T-cell (primary cell): ENCODE results near the gene SIT1. TPM values are rescaled to one million over a fixed set of nuclear protein-coding genes. Genes with fewer than 3 reads are reported as not detected.

ENCODE experiments used
- ATAC-seq, 4 experiments: fragments of 200-7000 bp in 3 of 4; fragments of 150-1000 bp in 1 of 4; cut with Tn5 transposase; replicated peaks in 1 of 4; 1 replicate in 3 of 4; 2 replicates in 1 of 4; pipeline ENCODE4 v1.10.0; 2021; ENCODE audit warnings: moderate library complexity in 3 of 4, mild to moderate bottlenecking in 2 of 4, moderate number of reproducible peaks in 1 of 4
- CTCF ChIA-PET, 2 donors: fragments of 300-600 bp; sonication (Branson Sonifier 250); formaldehyde crosslinking; loops; one replicate each; lab custom pipeline; 2022; ENCODE audit warnings: antibody characterized with exemption in 2 of 2; lab: Charles Lee
- POLR2A ChIA-PET, 2 donors: fragments of 300-600 bp; sonication (Branson Sonifier 250); formaldehyde crosslinking; loops; one replicate each; lab custom pipeline; 2022; ENCODE audit warnings: antibody characterized with exemption in 2 of 2; lab: Charles Lee
- DNase-seq, 35 experiments: peaks; one replicate each; pipeline versions ENCODE4 v3.0.0 to v3.0.0-alpha.2; 2013 to 2023
- H3K27ac ChIP-seq: one replicate; pipeline ENCODE4 v1.5.1; 2013; ENCODE audit warnings: low read length
- H3K27me3 ChIP-seq, 2 experiments: replicated peaks in 1 of 2; 1 replicate in 1 of 2; 2 replicates in 1 of 2; pipeline versions ENCODE4 v1.6.1 to v1.7.0; 2013; ENCODE audit warnings: low read length in 1 of 2, mixed read lengths in 1 of 2; ENCODE audit not compliant: control insufficient read depth in 2 of 2, insufficient read depth in 2 of 2; ENCODE audit errors: extremely low read depth in 1 of 2
- H3K36me3 ChIP-seq, 2 donors: 1 replicate in 1 of 2; 2 replicates in 1 of 2; pipeline versions ENCODE4 v1.6.1 to v1.7.0; 2013; ENCODE audit warnings: low read length in 1 of 2; ENCODE audit not compliant: control insufficient read depth in 2 of 2, insufficient read depth in 1 of 2; ENCODE audit errors: extremely low read depth in 1 of 2
- H3K4me1 ChIP-seq, 2 experiments: 1 replicate in 1 of 2; 2 replicates in 1 of 2; pipeline versions ENCODE4 v1.6.1 to v1.7.0; 2013; ENCODE audit warnings: low read length in 2 of 2, mixed read lengths in 1 of 2; ENCODE audit not compliant: insufficient read depth in 2 of 2, control insufficient read depth in 1 of 2; ENCODE audit errors: extremely low read depth in 1 of 2
- H3K4me3 ChIP-seq, 2 donors: 1 replicate in 1 of 2; 2 replicates in 1 of 2; pipeline versions ENCODE4 v1.5.1 to v1.7.0; 2013; ENCODE audit warnings: mild to moderate bottlenecking in 2 of 2, low read length in 1 of 2, moderate library complexity in 1 of 2; ENCODE audit not compliant: control insufficient read depth in 1 of 2; ENCODE audit errors: extremely low read depth in 1 of 2
- H3K9me3 ChIP-seq: 2 replicates; pipeline ENCODE4 v1.7.0; 2013
- H3K27ac Mint-ChIP-seq, 2 donors: one replicate each; pipeline ENCODE4 v1.8.0; 2020 to 2021; ENCODE audit warnings: mild to moderate bottlenecking in 2 of 2, mixed read lengths in 2 of 2
- H3K27me3 Mint-ChIP-seq, 2 donors: one replicate each; pipeline ENCODE4 v1.8.0; 2021 to 2022; ENCODE audit warnings: mixed read lengths in 2 of 2
- H3K36me3 Mint-ChIP-seq: one replicate; pipeline ENCODE4 v1.8.0; 2021; ENCODE audit warnings: mixed read lengths
- H3K4me1 Mint-ChIP-seq, 3 donors: one replicate each; pipeline ENCODE4 v1.8.0; 2020 to 2022; ENCODE audit warnings: mixed read lengths in 3 of 3, mild to moderate bottlenecking in 1 of 3
- H3K4me3 Mint-ChIP-seq, 3 donors: one replicate each; pipeline ENCODE4 v1.8.0; 2020 to 2022; ENCODE audit warnings: mild to moderate bottlenecking in 3 of 3, mixed read lengths in 3 of 3, moderate library complexity in 3 of 3
- H3K9me3 Mint-ChIP-seq, 3 donors: one replicate each; pipeline ENCODE4 v1.8.0; 2020 to 2022; ENCODE audit warnings: mixed read lengths in 3 of 3
- WGBS: methylation state at CpG from one replicate; pipeline ENCODE4 v1.1.5; 2013; ENCODE audit warnings: missing lambda C conversion rate; ENCODE audit not compliant: insufficient coverage; 5-methylcytosine and 5-hydroxymethylcytosine counted together
- total RNA-seq, 35 experiments: library from RNA in 6 of 35; stranded (reverse) in 6 of 35; fragments of 120-200 nt in 1 of 35; gene quantifications; one replicate each; pipeline versions ENCODE4 v1.2.1 to v1.2.4 and lab custom pipeline; 2013 to 2026

The SIT1 gene
- total RNA-seq, 5 donors from 2014 or later (not counting 1 experiment from before 2014, with no cell fraction given) = 34.9 to 57.1 (median 51.9) TPM

GRCh38 chr9:35680331-35681105 lies 29.8 kb upstream of the SIT1 start:
- Mint-ChIP-seq H3K27ac (no peak overlapping the region), H3K27me3 (peaks cover 3 to 4% of the 10 kb centered on the region in 2 donors), H3K9me3 (no peaks in the 10 kb centered on the region), H3K36me3 (peaks cover 3% of the 10 kb centered on the region), H3K4me1 (peaks cover 6 to 9% (median 8%) of the 10 kb centered on the region in 3 donors), H3K4me3 (no peak overlapping the region)
- ChIA-PET POLR2A (no interaction called here), CTCF (interaction anchor here in 1 of 2 donors (0.5 to 1.1 kb wide), 2 partner anchors 33 to 421 kb away, joined by 5 to 6 read pairs; no protein-coding TSS in a partner anchor)
- Histone ChIP-seq H3K4me1 (peaks cover 2 to 10% of the 10 kb centered on the region in 2 experiments), H3K27ac (no peak overlapping the region), H3K27me3 (peaks cover 0 to 16% of the 10 kb centered on the region in 2 experiments), H3K36me3 (no peaks in the 10 kb centered on the region), H3K4me3 (no peak overlapping the region), H3K9me3 (no peaks in the 10 kb centered on the region)
- WGBS = 77% methylated on average over 9 of the region's 15 CpGs
- no peak for DNase-seq
- no peak for ATAC-seq

DNA sequence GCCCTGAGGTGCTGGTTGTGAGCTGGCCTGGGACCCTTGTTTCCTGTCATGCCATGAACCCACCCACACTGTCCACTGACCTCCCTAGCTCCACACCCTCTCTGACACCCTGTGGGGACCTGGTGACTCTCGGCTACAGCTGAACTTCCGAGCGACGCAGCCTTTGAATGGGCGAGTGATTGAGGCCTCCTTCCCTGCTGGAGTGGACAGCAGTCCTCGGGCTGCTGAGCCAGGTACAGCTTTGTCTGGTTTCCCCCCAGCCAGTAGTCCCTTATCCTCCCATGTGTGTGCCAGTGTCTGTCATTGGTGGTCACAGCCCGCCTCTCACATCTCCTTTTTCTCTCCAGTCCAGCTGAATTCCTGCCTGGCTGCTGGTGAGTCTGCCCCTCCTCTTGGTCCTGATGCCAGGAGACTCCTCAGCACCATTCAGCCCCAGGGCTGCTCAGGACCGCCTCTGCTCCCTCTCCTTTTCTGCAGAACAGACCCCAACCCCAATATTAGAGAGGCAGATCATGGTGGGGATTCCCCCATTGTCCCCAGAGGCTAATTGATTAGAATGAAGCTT lies 29.1 kb upstream of the SIT1 start:
- ATAC-seq (no peak), DNase-seq (no peak)
- WGBS = 95% methylated on average over 6 of the region's 8 CpGs
- H3K27me3 ChIP-seq = peaks cover 0 to 23% of the 10 kb centered on the region in 2 experiments
- H3K4me1 Mint-ChIP-seq = peaks cover 6 to 12% (median 12%) of the 10 kb centered on the region in 3 donors
- H3K9me3 Mint-ChIP-seq = no peaks in the 10 kb centered on the region
- no peaks in the 10 kb centered on the region for H3K36me3 ChIP-seq
- no peak overlapping the region for H3K27ac Mint-ChIP-seq
- no peak overlapping the region for H3K27ac ChIP-seq
- peaks cover 3% of the 10 kb centered on the region for H3K36me3 Mint-ChIP-seq
- H3K4me3 Mint-ChIP-seq = no peak overlapping the region
- H3K4me1 ChIP-seq = peaks cover 2 to 16% of the 10 kb centered on the region in 2 experiments
- ChIA-PET CTCF (interaction anchor here in 1 of 2 donors (1.1 kb wide), 1 partner anchor 32 kb away, joined by 6 read pairs; no protein-coding TSS in a partner anchor), POLR2A (interaction anchor here in 1 of 2 donors (0.5 kb wide), 1 partner anchor 1519 kb away, joined by 4 read pairs; no protein-coding TSS in a partner anchor)
- H3K4me3 ChIP-seq = no peak overlapping the region
- no peaks in the 10 kb centered on the region for H3K9me3 ChIP-seq
- H3K27me3 Mint-ChIP-seq = peaks cover 3 to 4% of the 10 kb centered on the region in 2 donors

- Histone ChIP-seq H3K4me3 (no peak overlapping the region), H3K4me1 (peaks cover 2 to 16% of the 10 kb centered on the region in 2 experiments), H3K27me3 (peaks cover 0 to 25% of the 10 kb centered on the region in 2 experiments), H3K27ac (no peak overlapping the region), H3K9me3 (no peaks in the 10 kb centered on the region), H3K36me3 (no peaks in the 10 kb centered on the region)
- H3K4me3 Mint-ChIP-seq = no peak overlapping the region
- H3K4me1 Mint-ChIP-seq = peaks cover 13 to 17% (median 15%) of the 10 kb centered on the region in 3 donors
- WGBS = 94% methylated on average over 3 of the region's 5 CpGs
- peaks cover 3% of the 10 kb centered on the region for H3K36me3 Mint-ChIP-seq
- CTCF ChIA-PET = no interaction called here
- POLR2A ChIA-PET = interaction anchor here in 1 of 2 donors (0.6 kb wide), 1 partner anchor 133 kb away, joined by 3 read pairs; the partner anchor contains the start of gene SPAG8
- H3K9me3 Mint-ChIP-seq = no peaks in the 10 kb centered on the region
- H3K27me3 Mint-ChIP-seq = peaks cover 3 to 8% of the 10 kb centered on the region in 2 donors
- ATAC-seq (no peak), DNase-seq (no peak)
- peak overlapping the region in 1 of 2 donors; percentile 31 for H3K27ac Mint-ChIP-seq
Observed at GRCh38 chr9:35679091-35679490, 28.4 kb upstream of the SIT1 start.

DNA sequence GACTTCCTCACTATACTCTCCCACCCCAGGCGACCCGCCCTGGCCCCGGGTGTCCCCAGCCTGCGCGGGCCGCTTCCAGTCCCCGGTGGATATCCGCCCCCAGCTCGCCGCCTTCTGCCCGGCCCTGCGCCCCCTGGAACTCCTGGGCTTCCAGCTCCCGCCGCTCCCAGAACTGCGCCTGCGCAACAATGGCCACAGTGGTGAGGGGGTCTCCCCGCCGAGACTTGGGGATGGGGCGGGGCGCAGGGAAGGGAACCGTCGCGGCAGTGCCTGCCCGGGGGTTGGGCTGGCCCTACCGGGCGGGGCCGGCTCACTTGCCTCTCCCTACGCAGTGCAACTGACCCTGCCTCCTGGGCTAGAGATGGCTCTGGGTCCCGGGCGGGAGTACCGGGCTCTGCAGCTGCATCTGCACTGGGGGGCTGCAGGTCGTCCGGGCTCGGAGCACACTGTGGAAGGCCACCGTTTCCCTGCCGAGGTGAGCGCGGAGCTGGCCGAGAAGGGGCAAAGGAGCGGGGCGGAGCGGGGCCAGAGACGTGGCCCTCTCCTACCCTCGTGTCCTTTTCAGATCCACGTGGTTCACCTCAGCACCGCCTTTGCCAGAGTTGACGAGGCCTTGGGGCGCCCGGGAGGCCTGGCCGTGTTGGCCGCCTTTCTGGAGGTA lies 25.1 kb upstream of the SIT1 start:
- peaks cover 13 to 17% (median 15%) of the 10 kb centered on the region in 3 donors for H3K4me1 Mint-ChIP-seq
- Histone ChIP-seq H3K36me3 (no peaks in the 10 kb centered on the region), H3K4me1 (peaks cover 2 to 16% of the 10 kb centered on the region in 2 experiments), H3K27ac (no peak overlapping the region), H3K4me3 (peak overlapping the region; percentile 49), H3K27me3 (peaks cover 0 to 31% of the 10 kb centered on the region in 2 experiments), H3K9me3 (no peaks in the 10 kb centered on the region)
- peak overlapping the region in 1 of 2 donors; percentile 69 for H3K27ac Mint-ChIP-seq
- 31% methylated on average over 44 of the region's 51 CpGs for WGBS
- no peaks in the 10 kb centered on the region for H3K36me3 Mint-ChIP-seq
- H3K4me3 Mint-ChIP-seq = peak overlapping the region; percentile 59 to 85 (median 76)
- DNase-seq (peak in 6 of 35 experiments; percentile 21 to 55 (median 28)), ATAC-seq (peak; percentile 37 to 71 (median 70))
- CTCF ChIA-PET = interaction anchor here in 1 of 2 donors (0.6 to 1.0 kb wide), 3 partner anchors 18 to 21 kb away, joined by 3 to 5 read pairs (median 4); partner anchors contain the start of genes CCDC107 and RMRP
- POLR2A ChIA-PET = no interaction called here
- peaks cover 3 to 8% of the 10 kb centered on the region in 2 donors for H3K27me3 Mint-ChIP-seq
- H3K9me3 Mint-ChIP-seq = no peaks in the 10 kb centered on the region

DNA sequence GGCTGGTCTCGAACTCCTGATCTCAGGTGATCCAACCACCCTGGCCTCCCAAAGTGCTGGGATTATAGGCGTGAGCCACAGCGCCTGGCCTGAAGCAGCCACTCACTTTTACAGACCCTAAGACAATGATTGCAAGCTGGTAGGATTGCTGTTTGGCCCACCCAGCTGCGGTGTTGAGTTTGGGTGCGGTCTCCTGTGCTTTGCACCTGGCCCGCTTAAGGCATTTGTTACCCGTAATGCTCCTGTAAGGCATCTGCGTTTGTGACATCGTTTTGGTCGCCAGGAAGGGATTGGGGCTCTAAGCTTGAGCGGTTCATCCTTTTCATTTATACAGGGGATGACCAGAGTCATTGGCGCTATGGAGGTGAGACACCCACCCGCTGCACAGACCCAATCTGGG lies 24.5 kb upstream of the SIT1 start:
- no peaks in the 10 kb centered on the region for H3K36me3 ChIP-seq
- Mint-ChIP-seq H3K9me3 (no peaks in the 10 kb centered on the region), H3K4me3 (peak overlapping the region; percentile 59 to 85 (median 62)), H3K36me3 (no peaks in the 10 kb centered on the region), H3K27me3 (peaks cover 3 to 8% of the 10 kb centered on the region in 2 donors), H3K27ac (no peak overlapping the region), H3K4me1 (peaks cover 13 to 17% (median 15%) of the 10 kb centered on the region in 3 donors)
- H3K27ac ChIP-seq = no peak overlapping the region
- CTCF ChIA-PET = interaction anchor here (0.6 to 1.3 kb wide), 5 partner anchors 17 to 47 kb away, joined by 3 to 5 read pairs (median 4); partner anchors contain the start of genes CCDC107 (in 1 of the 2) and RMRP (in 1 of the 2)
- ATAC-seq (peak in 2 of 4 experiments; percentile 28 to 29), DNase-seq (no peak)
- peaks cover 2 to 16% of the 10 kb centered on the region in 2 experiments for H3K4me1 ChIP-seq
- 69% methylated on average over 12 of the region's 13 CpGs for WGBS
- peaks cover 0 to 25% of the 10 kb centered on the region in 2 experiments for H3K27me3 ChIP-seq
- H3K9me3 ChIP-seq = no peaks in the 10 kb centered on the region
- POLR2A ChIA-PET = interaction anchor here (0.5 to 0.7 kb wide), 2 partner anchors 12 to 53 kb away, joined by 3 to 8 read pairs; no protein-coding TSS in a partner anchor
- peak overlapping the region; percentile 5 to 49 for H3K4me3 ChIP-seq
